Transverse colon (tissue), 4 donors: ENCODE measurements around the gene PIGR.

Source experiments
- CTCF ChIP-seq, 5 experiments: fragments of 200-600 bp in 3 of 5; fragments of 450-650 bp in 2 of 5; sonication (generic) in 3 of 5; IDR thresholded peaks; 1 replicate in 2 of 5; 2 replicates in 3 of 5; pipeline ENCODE4 v1.5.1; 2016 to 2017; ENCODE audit warnings: antibody characterized with exemption in 5 of 5, inconsistent platforms in 3 of 5, mild to moderate bottlenecking in 2 of 5, moderate library complexity in 1 of 5
- EP300 ChIP-seq: sonication (generic); formaldehyde crosslinking; IDR thresholded peaks from one replicate; pipeline ENCODE4 v1.6.1; 2017; ENCODE audit warnings: antibody characterized with exemption, low read depth
- POLR2A ChIP-seq: fragments of 450-650 bp; IDR thresholded peaks from one replicate; pipeline ENCODE4 v1.6.1; 2016; ENCODE audit warnings: antibody characterized with exemption, mild to moderate bottlenecking, moderate library complexity
- POLR2AphosphoS5 ChIP-seq, 3 donors: sonication (generic); formaldehyde crosslinking; IDR thresholded peaks; one replicate each; pipeline ENCODE4 v1.6.1; 2016; ENCODE audit warnings: antibody characterized with exemption in 3 of 3

- TF ChIP-seq CTCF (IDR thresholded peaks at IDR 0.05) = no peak
- no peak for TF ChIP-seq POLR2AphosphoS5 (IDR thresholded peaks at IDR 0.05)
- TF ChIP-seq EP300 = no peak
- no peak for TF ChIP-seq POLR2A
These were observed 41.6 kb upstream of the PIGR start for GRCh38 chr1:206987873-206988272.
